T-helper 1 cell (primary cell): ENCODE data around the gene MACC1.
"Not testable (repeated sequence)": the region's sequence is repeated elsewhere in the genome, so short reads cannot be mapped to it uniquely, and the experiment has no call there.

Source experiments
- DNase-seq, 5 donors: peaks; one replicate each; pipeline ENCODE4 v3.0.0-alpha.2; 2012 to 2020

MACC1 gene

DNA sequence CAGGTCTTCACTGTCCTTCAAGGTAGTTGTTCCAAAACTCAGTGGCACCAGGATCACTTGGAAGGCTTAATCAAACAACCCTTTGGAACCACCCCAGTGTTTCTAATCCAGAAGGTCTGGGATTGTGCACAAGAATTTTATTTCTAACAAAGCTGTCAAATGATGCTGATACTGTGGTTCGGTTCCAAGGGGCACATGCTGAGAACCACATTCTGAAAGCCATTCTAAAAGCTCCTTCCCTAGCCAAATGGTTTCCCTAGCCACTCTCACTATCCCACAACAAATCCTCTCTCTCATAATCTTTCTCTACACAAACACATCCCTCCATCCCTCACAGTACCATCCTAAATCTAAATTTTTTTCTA, 52.1 kb downstream of the MACC1 start:
- DNase-seq, result no peak

- DNase-seq, result no peak
Observed at GRCh38 chr7:20164425-20165145, 52.6 kb downstream of the MACC1 start.

DNA sequence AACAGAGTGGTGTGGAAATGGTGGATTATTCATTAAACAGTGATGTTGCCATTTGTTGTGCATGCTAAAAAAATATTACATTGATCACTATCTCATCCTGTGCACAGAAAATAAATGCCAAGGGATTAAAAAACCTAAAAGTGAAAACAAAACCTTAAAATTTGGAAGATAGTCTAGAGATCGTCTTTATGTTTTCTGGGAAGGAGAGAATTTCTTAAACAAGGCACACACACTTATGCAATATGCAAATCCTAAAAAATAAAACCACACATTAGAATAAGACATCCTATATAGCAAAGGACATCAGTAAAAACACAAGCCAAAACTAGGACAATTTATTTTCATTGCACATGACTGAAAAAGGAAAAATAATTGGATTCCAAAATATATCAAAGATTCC, 54.5 kb downstream of the MACC1 start:
- DNase-seq, result no peak

DNA sequence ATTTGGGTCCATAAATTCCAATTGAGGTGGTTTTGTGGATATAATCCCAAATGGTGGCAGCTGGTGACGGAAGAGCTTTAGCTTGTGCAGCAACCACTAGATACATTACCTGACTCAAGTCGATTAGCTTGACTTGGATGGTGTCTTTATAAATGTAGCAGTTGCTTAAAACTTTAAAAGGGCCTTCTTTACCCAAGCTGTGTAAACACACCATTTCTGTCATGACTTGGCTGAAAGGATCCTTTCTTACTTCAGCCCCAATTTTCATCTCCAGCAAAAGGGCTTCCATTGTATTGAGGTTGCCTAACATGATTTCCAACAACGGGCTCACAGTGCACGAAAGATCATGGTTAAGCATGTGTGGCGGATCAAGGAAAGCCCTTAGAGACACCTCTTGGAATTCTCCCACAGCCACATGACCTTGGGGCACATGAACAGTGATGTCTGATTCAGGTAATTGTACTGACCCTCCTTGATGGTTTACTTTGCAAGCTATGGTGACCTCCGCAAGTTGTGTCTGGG, 57.9 kb downstream of the MACC1 start:
- DNase-seq, result no peak

DNA sequence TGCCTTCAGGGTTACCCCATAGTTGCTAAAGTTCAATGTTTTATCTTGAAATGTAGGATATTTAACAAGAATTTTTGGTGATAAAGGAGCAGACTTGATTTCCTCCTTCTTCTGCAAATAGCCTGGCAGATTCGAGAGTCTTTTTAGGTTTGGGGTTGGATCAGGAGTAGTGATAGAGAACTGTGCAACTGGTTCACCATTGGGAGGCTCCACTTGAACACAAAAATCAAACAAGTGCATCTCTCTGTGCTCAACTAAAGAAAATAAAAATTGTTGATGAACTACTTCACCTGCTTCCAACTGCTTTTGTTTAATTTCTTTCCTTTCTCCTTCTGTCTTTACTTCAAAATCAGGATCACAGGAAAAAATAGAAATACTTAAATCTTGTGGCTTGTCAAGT, 58.5 kb downstream of the MACC1 start:
- DNase-seq, result no peak

DNA sequence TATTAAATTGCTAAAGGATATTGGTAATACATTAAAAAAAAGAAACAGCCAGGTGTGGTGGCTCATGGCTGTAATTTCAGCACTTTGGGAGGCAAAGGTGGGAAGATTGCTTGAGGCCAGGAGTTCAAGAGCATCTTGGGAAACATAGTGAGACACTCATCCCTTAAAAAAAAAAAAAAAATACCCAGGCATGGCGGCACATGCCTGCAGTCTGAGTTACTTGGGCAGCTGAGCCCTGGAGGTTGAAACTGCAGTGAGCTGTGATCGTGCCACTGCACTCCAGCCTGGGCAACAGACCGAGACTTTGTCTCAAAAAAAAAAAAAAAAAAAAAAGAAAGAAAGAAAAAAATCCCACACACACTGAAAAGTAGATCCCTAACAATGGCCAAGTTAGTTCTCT, 59.7 kb downstream of the MACC1 start:
- no peak for DNase-seq

DNA sequence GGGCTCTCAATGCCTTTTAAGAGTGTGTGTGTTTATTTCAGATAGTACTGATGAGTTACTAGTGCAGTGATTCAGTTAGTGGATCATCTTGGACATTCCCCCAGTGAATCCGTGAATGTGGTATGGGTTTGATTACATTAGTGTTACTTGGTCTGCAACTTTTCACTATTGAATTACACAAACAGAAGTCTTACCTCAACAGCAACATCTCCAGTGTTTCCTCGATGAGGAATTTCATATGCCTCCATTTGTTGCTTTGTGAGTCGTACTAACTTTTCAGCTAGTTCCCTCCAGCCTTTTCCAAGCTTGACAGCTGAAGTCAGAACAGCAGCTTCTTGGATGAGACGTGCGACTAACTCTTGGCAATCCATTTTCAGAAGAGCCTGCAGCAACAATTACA, 63.2 kb downstream of the MACC1 start:
- no peak for DNase-seq

- no peak for DNase-seq
Observed at GRCh38 chr7:20153567-20153966, 63.6 kb downstream of the MACC1 start.

- no peak for DNase-seq
Observed at GRCh38 chr7:20152511-20152910, 64.7 kb downstream of the MACC1 start.

DNA sequence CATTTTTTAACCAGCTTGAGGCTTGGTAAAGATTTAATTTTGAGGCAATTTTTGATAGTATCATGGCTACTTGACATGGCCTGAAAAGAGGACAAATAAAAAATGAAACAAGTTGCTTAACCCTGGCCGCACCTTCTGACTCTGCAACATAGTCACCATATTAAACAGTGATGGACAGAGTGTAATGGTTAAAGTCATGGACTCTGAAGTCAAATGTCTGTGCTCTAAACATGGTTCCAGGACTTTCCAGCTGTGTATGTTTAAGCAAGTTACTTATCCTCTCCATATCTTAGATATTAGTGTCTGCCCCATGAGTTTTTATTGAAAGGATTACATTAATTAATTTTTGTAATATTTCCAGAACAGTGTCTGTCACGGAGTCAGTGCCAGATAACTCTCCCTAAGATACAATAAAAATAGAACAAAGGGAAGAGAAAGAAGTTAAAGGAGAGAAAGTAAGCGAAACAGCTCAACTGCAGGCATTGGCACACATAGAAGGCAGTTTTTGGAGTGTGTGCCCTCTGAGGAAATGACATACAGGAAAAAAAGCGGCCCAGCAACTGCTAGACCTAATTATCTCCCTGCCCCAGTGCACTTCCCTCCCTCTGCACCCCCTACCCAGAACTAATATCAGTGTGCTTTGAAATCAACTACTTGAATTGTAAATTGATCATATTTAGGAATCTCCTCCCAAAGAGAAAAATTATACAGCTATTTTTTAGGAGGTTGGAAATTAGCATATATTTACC, 65.3 kb downstream of the MACC1 start:
- no peak for DNase-seq

DNA sequence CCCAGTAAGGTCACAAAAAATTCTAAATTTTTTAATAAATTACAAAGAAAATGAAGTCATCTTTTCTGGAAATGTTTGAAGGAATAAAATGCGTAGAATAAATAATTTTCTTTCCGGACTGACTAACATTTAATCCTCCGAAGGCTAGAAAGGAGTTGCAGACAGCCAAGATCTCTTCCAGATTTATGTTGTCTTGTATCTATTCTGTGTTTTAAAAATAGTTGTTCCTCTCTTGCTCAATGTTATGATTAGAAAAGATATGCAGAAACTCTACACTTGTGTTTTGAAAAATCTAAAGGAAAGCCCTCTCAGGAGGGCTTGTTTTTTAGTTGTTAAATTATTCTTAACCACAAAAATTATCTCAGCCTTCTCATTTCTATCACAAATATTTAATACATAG, 70.7 kb downstream of the MACC1 start:
- no peak for DNase-seq

- no peak for DNase-seq
Observed at GRCh38 chr7:20144801-20145200, 72.4 kb downstream of the MACC1 start.

DNA sequence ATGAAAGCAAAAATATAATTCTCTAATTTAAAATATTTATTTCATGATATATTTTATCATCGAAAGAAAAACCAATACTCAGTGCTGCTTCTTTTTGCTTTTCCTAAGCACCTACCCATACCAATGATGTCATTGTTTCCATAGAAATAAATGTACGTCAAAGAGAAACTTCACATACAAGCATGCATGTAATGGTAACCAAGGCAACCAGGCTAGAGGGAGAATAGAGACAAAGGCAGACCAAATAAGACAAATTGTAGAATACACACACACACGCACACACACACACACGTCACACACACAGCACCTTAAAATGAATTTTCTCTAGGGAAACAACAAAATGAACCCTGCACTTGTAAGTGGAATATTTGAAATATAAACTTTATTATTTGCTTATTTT, 75.5 kb downstream of the MACC1 start:
- DNase-seq, result no peak

- DNase-seq, result no peak
Observed at GRCh38 chr7:20141002-20141345, 76.2 kb downstream of the MACC1 start.

GRCh38 chr7:20140291-20141001, 76.7 kb downstream of the MACC1 start:
- no peak for DNase-seq

GRCh38 chr7:20136647-20137046, 80.5 kb downstream of the MACC1 start:
- no peak for DNase-seq

GRCh38 chr7:20133803-20134202, 83.4 kb downstream of the MACC1 start:
- no peak for DNase-seq

DNA sequence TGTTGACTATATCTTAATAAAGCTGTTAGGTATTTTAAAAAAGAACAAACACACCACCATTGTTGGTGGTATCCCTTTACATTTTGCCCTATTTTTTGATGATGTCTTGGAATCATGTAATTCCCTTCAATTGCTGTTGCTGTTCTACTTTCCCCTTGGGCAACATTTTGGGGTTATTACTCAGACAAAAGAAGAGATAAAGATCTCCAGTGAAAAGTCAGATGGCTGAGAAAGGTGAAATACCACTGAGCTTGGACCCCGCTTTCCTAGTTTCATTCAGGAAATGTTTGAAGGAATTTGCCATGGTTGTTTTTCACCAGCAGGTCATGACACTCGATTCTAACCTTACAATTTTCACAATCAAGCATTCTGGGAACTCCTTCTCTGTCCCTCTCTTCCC, 84.6 kb downstream of the MACC1 start:
- DNase-seq, result no peak

- DNase-seq, result no peak
Observed at GRCh38 chr7:20131776-20132175, 85.4 kb downstream of the MACC1 start.

GRCh38 chr7:20129920-20130319, 87.3 kb downstream of the MACC1 start:
- no peak for DNase-seq

DNA sequence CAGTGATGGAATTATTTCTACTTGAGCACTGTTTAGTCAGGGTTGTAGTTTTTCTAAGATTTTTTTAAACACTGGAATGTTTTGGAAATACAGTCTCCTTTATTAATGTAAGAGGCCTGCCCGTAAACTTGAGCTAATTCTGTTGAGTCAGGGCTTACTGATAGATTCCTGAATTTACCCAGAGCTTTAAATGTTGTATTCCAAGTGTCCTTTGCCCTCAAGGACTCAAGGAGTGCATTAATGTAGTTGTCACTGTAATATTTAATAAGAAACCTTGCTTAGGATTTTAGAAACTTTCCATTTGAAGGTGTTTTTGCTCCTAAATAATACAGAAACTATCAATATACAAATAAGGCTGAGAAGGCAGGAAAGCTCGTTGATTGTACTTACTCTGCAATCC, 89.2 kb downstream of the MACC1 start:
- DNase-seq, result no peak

- not testable (repeated sequence) for DNase-seq
Observed at GRCh38 chr7:20126060-20126459, 91.1 kb downstream of the MACC1 start.

DNA sequence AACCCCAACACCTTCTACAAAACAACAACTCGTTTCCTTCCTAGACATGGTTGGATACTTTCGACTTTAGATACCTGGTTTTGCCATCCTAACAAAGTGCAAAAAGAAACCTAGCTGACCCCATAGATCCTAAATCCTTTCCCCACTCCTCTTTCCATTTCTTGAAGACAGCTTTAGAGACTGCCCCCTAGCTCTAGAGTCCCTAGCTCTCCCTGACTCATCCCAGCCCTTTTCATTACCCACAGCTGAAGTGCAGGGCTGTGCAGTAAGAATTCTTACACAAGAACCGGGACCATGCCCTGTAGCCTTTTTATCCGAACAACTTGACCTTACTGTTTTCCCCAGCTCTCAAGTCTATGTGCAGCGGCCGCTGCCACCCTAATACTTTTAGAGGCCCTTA, 93.1 kb downstream of the MACC1 start:
- not testable (repeated sequence) for DNase-seq
